ENCODE measurements around the gene CDH4. TPM values are rescaled to one million over a fixed set of nuclear protein-coding genes. Genes with fewer than 3 reads are reported as not detected.

Gene CDH4
- total RNA-seq, 1 experiment from 2014 or later, result not detected

DNA sequence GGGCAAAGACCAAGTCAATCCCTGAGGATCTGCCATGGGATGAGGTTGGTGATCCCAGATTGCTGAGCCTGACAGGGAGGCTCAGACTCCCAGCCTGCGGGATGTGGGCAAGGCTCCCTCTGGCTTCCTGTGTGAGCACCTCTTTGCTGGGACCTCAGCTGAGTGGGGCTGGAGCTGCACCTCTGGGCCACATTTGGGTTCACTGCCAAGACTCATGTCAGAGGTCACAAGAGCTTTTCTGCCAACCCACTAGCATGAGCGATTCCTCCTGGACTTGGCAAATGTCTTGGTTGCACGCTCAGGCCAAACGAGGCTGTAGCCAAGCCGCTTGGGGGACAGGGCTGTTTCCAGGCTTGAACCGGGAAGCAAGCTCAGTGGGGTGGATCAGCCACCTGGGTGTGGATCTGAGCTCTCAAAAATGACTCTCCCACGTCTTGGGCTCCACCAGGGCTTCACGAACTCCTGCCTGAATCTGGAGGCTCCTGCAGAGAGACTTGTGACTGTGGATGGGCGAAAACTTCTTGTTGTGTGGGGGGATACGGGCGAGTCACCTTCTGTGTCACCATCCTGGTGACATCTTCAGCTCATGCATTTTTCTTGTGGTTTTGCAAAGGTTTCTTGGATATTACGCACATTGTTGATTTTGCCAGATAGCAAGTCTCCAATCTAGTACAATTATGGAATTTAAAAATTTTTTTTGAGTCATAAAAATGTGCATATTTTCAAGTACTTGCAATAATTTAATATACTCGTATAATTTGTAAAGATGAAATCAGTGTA is 359.5 kb downstream of the CDH4 start:
- ChIA-PET CTCF (no interaction called here), POLR2A (no interaction called here)
- Histone ChIP-seq H3K4me3 (ENCODE audit: low read depth in 2 of 2, low read length in 2 of 2) (no peak overlapping the region), H3K36me3 (ENCODE audit: control insufficient read depth, insufficient read depth, low read length) (no peaks in the 10 kb centered on the region), H3K27ac (ENCODE audit: low read length) (no peak overlapping the region), H3K27me3 (ENCODE audit: control insufficient read depth, insufficient read depth, low read length) (no peaks in the 10 kb centered on the region; the same call in 1 of the 2 replicates), H3K9me3 (ENCODE audit: control insufficient read depth, insufficient read depth, low read depth, low read length) (no peaks in the 10 kb centered on the region; the same call in 1 of the 2 replicates), H3K4me1 (ENCODE audit: control insufficient read depth, insufficient read depth, low read length) (no peaks in the 10 kb centered on the region)
- in situ Hi-C loops (cut with HindIII; ENCODE audit: low pct_unique_long_range_greater_than_20kb, low sequenced_read_pairs), result no loop called here
- no TSS peak for BruUV-seq (replicated peaks)
- ATAC-seq, result no peak
- no peak for TF ChIP-seq TCF7L2 (IDR thresholded peaks at IDR 0.05; ENCODE audit: low read depth, low read length)
- TF ChIP-seq, protein P1, sequence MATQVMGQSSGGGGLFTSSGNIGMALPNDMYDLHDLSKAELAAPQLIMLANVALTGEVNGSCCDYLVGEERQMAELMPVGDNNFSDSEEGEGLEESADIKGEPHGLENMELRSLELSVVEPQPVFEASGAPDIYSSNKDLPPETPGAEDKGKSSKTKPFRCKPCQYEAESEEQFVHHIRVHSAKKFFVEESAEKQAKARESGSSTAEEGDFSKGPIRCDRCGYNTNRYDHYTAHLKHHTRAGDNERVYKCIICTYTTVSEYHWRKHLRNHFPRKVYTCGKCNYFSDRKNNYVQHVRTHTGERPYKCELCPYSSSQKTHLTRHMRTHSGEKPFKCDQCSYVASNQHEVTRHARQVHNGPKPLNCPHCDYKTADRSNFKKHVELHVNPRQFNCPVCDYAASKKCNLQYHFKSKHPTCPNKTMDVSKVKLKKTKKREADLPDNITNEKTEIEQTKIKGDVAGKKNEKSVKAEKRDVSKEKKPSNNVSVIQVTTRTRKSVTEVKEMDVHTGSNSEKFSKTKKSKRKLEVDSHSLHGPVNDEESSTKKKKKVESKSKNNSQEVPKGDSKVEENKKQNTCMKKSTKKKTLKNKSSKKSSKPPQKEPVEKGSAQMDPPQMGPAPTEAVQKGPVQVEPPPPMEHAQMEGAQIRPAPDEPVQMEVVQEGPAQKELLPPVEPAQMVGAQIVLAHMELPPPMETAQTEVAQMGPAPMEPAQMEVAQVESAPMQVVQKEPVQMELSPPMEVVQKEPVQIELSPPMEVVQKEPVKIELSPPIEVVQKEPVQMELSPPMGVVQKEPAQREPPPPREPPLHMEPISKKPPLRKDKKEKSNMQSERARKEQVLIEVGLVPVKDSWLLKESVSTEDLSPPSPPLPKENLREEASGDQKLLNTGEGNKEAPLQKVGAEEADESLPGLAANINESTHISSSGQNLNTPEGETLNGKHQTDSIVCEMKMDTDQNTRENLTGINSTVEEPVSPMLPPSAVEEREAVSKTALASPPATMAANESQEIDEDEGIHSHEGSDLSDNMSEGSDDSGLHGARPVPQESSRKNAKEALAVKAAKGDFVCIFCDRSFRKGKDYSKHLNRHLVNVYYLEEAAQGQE (IDR thresholded peaks at IDR 0.05; ENCODE audit: insufficient read depth in 1 of 2, low read depth in 2 of 2, low read length in 1 of 2), result no peak
- no peak for TF ChIP-seq SIN3A (IDR thresholded peaks at IDR 0.05; ENCODE audit: borderline replicate concordance, insufficient read depth, low read depth, low read length)
- no peak for TF ChIP-seq CTCF (IDR thresholded peaks at IDR 0.05)
- TF ChIP-seq POLR2AphosphoS5 (IDR thresholded peaks at IDR 0.05; ENCODE audit: low read depth, low read length), result no peak
- no peak for DNase-seq (ENCODE audit: low read depth, low spot score)
- intact Hi-C loops (cut with micrococcal nuclease; ENCODE audit: unreplicated experiment), result no loop called here

DNA sequence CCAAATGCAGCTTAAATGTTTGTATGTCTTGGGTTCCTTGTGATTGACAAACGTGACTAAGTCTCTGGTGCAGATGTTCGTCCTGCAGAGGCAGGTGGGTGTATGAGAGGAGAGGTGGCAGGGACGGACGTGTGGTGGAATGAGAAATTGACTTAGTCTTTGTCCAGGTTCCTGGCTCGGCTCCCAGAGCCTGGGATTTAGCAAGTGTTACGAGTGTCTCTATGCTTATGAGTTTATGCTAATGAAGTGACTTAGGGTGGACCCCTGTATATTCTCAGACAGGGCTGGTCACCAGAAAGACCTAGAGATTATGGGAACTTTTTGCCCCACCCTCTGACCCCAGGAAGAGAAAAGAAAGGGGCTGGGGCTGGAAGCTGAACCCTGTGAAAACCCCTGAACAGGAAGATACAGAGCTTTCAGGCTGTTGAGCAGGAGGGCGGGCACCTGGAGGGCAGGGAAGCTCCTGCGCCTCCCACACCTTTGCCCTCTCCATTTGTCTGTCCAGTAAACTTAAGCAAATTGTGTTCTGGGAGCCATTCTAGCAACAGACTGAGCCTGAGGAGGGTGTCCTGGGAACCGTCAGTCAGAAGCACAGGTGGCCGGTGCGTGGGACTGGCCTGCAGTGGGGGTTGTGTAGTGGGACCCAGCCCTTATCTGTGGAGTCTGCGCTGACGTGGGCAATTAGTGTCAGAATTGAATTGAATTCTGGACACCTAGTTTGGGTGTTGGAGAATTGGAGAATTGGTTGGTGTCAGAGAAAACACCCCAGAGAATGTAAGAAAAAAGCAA is 362.1 kb downstream of the CDH4 start:
- POLR2A ChIA-PET, result no interaction called here
- BruUV-seq (replicated peaks), result no TSS peak

More for the DNA sequence above, 362.1 kb downstream of the CDH4 start:
- Histone ChIP-seq H3K4me3 (ENCODE audit: low read depth in 2 of 2, low read length in 2 of 2) (no peak overlapping the region), H3K9me3 (ENCODE audit: control insufficient read depth, insufficient read depth, low read depth, low read length) (no peaks in the 10 kb centered on the region; the same call in 1 of the 2 replicates), H3K36me3 (ENCODE audit: control insufficient read depth, insufficient read depth, low read length) (no peaks in the 10 kb centered on the region), H3K4me1 (ENCODE audit: control insufficient read depth, insufficient read depth, low read length) (no peaks in the 10 kb centered on the region), H3K27ac (ENCODE audit: low read length) (no peak overlapping the region), H3K27me3 (ENCODE audit: control insufficient read depth, insufficient read depth, low read length) (no peaks in the 10 kb centered on the region; the same call in 1 of the 2 replicates)
- DNase-seq (ENCODE audit: low read depth, low spot score), result no peak
- intact Hi-C loops (cut with micrococcal nuclease; ENCODE audit: unreplicated experiment), result no loop called here
- TF ChIP-seq SIN3A (IDR thresholded peaks at IDR 0.05; ENCODE audit: borderline replicate concordance, insufficient read depth, low read depth, low read length), result no peak
- CTCF ChIA-PET, result no interaction called here
- in situ Hi-C loops (cut with HindIII; ENCODE audit: low pct_unique_long_range_greater_than_20kb, low sequenced_read_pairs), result no loop called here
- no peak for ATAC-seq
